GM19043 (cell line): ENCODE results near the gene PTPRM.

Source experiments
- ATAC-seq: cut with Tn5 transposase; IDR thresholded peaks from one replicate; pipeline ENCODE4 v1.9.1; 2021; ENCODE audit warnings: low read depth; ENCODE audit not compliant: unreplicated experiment

The PTPRM gene

DNA sequence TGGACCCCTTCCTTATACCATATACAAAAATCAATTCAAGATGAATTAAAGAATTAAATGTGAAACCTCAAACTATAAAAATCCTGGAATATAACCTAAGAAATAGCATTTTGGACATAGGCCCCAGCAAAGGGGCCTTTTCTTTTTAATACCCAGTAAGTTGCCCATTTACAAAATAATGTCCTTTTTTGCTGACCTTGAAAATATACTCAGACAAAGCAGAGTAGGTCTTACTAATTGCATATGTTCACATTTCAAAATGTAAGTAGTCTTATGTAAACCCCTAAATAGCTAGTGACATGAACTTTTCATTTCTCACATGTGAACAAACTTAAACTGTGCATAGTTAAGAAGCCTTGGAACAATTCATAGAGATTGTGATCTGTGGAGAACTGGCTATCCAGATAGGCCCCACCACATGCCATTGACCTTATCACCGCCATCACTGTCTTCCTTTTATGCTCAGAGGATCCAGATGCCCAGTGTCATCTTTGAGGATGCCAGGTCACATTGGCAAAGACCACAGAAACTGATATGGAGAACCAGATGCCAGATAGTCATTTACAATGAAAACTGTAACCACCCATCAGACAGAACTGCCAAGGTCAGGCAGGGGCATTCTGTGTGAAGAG is 759.8 kb downstream of the PTPRM start:
- ATAC-seq, result no peak

- no peak for ATAC-seq
Observed at GRCh38 chr18:8328126-8328525, 761.0 kb downstream of the PTPRM start.

DNA sequence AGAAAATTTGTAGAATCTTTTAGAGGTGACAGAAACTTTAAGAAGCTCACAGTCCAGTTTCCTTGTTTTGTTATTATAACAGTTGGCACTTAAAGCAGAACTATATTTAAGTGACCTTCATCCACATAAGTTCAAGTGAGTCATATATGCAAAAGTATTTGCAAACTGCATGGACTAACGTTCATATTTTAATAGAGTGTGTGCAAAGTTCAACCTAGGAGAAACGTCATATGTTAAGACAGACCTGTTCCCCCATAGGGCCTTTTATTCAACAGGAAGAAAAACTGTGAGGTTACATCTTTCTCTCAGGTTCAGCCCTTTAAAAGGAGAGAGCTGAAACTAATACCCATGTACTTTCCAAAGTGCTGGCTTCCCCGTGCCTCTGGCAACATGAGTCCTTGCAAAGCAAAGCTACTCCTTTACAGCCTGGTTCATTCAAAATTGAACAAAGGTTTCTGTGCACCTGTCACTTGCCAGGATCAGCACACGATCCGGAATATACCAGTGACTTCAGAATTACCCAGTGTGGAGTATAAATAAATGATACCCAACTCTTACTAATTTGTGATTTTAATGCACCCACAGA is 762.2 kb downstream of the PTPRM start:
- no peak for ATAC-seq

DNA sequence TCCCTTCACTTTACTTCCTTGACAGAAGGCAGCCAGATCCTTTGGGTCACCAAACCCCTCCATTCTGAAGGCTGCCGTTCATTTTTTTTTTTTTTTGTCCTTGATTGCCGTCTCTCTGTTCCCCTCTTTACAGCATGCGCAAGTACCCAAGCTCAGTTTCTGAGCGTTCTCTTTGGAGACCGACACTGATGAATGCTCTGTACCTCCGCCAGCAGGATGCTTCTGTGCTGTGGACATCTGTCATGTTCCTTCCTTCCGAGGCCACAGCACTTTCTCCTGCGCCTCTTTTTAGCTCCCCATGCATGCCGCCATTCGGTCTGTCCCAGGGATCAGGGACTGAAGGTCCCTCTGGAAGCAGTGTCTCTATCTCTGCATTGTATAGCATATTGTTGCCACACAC is 763.5 kb downstream of the PTPRM start:
- no peak for ATAC-seq

DNA sequence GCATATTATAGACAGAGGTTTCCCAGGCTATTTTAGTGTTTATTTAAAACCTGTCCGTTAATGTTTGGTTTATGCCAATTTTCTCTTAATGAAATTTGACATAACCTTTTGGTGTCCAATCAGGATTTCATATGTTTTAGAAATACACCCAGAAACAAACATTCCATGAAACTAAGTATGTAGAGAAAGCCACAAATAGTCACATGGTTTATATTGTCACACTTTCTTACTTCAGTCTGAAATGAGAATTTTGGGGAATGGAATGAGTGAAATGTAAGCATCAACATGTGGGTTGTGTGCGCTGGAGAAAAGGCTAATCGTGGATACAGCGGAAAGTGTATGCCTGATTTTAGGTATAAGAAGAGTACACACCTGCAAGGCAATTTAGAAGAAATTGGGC is 765.2 kb downstream of the PTPRM start:
- no peak for ATAC-seq

DNA sequence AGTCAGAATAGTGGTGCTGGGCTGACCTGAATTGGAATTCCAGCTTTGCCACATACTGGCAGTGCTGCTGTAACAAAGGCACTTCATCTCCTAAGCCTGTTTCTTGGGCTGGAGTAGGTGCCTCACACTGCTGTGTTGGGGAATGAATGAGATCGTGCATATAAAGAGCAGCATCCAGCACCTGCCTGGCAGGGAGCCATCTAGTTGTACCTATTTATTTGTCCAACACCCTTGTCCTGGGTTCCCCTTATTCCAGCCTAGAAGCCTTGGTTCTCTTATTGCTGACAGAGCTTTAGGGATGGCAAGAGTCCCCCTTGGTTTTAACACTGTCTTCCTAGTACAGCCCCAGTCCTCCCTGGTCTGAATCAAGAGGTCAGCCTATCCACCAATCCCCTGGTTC is 766.8 kb downstream of the PTPRM start:
- ATAC-seq, result no peak

GRCh38 chr18:8337211-8337610 is 770.1 kb downstream of the PTPRM start:
- no peak for ATAC-seq

DNA sequence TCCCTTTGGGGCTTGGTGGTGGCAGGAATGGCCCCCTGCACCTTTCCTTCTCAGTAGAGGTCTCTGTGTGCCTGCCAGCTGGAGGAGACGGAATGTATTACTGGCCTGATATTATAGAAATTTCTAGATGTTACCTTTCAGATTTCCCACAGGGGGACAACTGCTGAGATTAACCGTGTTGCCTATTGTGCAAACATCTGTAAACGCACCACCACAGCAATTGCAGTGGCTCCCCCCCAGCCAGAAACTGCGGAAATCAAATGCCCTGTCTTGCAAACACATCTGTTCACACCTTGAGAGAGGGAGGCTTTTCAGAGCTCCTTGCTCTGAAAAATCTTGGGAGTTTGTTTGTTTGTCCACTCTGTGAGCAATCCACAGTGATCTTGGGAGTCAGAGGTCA is 772.1 kb downstream of the PTPRM start:
- no peak for ATAC-seq

DNA sequence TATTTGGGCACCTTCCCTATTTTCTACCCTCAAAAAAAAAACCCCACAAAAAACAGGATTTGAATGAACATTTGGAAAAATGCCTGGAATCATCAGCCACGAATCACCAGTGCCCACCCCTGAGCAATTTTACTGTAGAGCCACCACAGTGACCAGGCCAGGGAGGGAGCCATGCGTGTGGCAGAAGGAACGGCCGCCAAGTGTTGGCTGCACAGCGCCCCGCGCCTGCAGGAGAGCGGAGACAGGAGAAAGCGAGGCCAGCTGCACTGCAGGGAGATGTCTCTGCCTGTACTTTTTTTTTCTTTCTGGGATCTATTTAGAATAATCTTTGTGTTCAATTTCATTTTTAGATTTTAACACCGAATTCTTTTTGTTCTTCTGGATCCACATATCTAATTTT is 772.8 kb downstream of the PTPRM start:
- ATAC-seq, result no peak

DNA sequence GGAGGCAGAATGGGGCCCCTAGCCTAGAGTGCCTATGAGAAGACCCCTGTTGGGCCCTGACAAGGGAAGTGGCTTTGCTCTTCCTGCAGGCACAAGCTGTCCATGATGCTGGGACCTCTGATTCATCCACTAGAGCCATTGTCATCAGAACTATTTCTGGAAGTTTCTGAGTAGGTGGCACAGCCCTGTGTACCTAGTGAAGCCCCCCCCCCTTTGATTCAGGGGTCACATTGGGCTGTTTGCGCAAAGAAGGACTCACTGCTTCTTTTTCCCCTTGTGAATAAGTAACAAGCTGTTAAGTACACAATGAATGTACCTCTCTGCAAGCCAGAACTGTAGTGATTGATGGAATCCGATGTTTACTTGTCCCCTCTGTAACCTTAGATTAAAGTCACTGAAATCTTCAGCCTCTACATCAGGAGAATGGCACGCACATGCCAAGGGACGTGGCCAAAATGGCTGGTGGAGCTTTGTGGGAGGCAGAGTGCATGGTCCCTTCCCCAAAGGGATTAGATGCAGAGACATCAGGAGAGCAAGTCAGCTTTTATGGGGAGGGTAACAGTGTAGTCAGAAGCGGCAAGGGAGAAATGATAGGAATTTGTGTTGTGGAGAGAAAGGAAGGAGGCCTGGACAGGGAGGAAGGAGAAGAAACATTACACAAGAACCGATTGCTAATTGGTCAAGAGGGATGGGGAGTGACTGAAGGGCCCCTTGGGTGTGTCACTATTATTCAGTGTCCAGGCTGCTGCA is 774.5 kb downstream of the PTPRM start:
- ATAC-seq, result no peak

- no peak for ATAC-seq
Observed at GRCh38 chr18:8348051-8348720, 781.1 kb downstream of the PTPRM start.

DNA sequence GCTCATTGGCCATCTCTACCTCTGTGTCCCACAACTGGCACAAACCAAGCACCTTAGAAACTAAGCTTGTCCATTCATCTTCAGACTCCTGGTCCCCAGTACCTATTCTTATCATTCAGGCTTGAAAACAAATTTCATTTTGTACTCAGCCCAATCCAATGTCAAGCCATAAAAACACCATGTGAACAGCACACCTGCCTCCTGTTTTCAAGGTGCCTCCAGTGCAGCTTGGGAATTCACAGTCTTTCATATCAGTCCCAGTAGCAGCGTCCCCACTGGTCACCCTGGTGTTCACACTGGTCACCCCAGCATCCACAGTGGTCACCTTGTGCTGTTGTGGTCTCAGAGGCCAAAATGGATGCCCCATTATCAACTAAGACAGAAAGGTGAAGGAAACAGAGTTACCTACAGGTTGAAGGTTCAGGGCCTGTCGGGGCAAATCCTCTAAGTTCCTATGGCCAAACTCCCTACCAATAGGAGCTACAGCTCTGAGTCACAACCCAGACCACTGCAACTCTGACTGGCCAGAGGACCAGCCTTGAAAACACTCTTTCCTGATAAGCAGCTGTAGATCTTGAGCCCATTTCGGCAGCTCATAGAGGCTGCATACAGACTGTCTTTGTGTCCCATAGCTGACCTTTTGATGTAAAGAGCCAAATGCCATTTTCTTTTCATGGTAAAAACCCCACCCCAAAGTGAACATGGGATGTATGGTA is 782.6 kb downstream of the PTPRM start:
- ATAC-seq, result no peak

DNA sequence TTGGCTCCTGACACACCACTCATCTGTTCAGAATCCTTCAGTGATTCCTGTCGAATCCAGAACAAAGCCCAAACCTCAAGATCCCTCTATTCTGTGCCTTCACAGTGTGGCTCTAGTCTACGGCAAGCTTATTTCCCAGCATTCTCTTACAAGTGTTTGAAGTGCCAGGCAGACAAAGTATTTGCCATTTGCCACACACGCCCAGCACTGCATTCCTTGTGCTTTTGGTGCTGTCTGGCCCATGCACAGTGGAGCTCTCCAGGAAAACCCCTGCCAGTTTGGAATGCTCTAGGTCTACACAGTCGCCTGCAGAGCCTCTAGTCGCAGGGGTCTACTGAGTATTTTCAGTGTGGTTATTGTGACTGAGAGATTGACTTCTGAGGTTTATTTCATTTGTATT is 783.5 kb downstream of the PTPRM start:
- ATAC-seq, result no peak

DNA sequence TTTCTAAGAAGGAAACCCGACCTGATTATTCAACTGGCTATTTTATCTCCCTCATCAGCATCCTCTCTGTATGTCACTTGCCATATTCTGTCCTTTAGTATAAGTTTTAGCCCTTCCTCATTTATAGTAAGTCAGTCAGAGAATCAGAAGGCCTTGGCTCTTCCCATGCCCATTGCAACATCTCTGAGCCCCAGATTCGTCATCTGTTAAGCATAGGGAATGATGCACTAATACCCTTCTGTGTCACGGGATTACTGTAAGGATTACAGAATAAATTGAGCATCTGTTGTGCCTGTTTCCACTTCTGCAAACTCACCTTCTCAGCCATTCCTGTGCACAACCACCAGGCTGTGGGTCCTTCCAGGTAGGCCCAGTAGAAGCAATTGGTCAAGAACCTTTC is 784.0 kb downstream of the PTPRM start:
- no peak for ATAC-seq

- ATAC-seq, result no peak
Observed at GRCh38 chr18:8354304-8354703, 787.2 kb downstream of the PTPRM start.

- ATAC-seq, result no peak
Observed at GRCh38 chr18:8356001-8356400, 788.9 kb downstream of the PTPRM start.

DNA sequence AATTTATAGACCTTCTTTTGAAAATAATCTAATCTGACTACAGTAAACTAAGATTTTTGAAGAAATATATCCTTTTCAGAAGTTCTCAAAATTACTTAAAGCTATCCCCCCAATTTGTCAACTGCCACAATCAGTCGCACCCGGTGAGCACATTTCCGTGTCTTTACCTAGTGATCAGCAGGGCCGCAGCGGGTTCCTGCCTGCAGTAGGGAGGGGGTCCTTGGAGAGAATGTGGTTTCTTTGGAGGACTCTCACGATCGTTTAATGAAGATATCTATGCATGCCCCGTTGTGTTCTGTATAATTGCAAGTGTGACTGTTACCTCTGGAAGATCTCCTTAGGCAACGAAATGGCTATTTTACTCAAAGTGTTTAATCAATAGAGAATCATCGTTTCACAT is 790.2 kb downstream of the PTPRM start:
- ATAC-seq, result no peak

- ATAC-seq, result no peak
Observed at GRCh38 chr18:8358033-8358765, 791.1 kb downstream of the PTPRM start.

- no peak for ATAC-seq
Observed at GRCh38 chr18:8359076-8359475, 792.0 kb downstream of the PTPRM start.

GRCh38 chr18:8359481-8359880 is 792.4 kb downstream of the PTPRM start:
- ATAC-seq, result no peak
